ENCODE data around the gene DNER. TPM values are rescaled to one million over a fixed set of nuclear protein-coding genes. Genes with fewer than 3 reads are reported as not detected.
"Not testable (repeated sequence)": the region's sequence is repeated elsewhere in the genome, so short reads cannot be mapped to it uniquely, and the experiment has no call there.

DNER gene
- total and polyA plus RNA-seq, 5 donors, result 13.6 to 41.1 (median 27.2) TPM

DNA sequence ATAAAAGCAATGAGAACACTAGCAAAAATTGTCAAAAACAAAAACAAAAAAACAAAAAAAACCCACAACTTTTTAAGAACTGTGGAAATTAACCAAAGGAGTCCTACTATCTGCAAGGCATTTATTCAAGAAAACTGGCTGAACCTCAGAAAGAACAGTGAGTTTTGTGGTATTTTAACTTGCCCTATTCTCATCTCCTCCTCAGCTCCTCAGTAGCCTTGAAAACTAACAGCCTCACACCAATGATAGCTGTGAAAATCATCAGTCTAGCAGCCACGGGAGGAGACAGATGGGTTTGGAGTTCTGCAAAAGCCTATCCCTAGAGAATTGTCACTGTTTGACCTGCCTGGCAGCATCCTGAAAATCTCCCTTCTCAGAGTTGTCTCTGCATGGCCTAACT is 20.1 kb upstream of the DNER start:
- no peaks in the 10 kb centered on the region for H3K27me3 ChIP-seq (ENCODE audit: control insufficient read depth, insufficient read depth)
- ATAC-seq (no peak), DNase-seq (no peak)
- intact Hi-C loops (cut with DNase I), result no loop called here
- no peak overlapping the region for H3K27ac ChIP-seq (ENCODE audit: low read length)
- H3K9me3 ChIP-seq (ENCODE audit: control insufficient read depth, low read length), result no peaks in the 10 kb centered on the region
- no peak overlapping the region for H3K4me3 ChIP-seq (ENCODE audit: low read length)
- no peaks in the 10 kb centered on the region for H3K4me1 ChIP-seq (ENCODE audit: control insufficient read depth, insufficient read depth, low read length)
- 57% methylated on average over 1 of the region's 1 CpG for WGBS

DNA sequence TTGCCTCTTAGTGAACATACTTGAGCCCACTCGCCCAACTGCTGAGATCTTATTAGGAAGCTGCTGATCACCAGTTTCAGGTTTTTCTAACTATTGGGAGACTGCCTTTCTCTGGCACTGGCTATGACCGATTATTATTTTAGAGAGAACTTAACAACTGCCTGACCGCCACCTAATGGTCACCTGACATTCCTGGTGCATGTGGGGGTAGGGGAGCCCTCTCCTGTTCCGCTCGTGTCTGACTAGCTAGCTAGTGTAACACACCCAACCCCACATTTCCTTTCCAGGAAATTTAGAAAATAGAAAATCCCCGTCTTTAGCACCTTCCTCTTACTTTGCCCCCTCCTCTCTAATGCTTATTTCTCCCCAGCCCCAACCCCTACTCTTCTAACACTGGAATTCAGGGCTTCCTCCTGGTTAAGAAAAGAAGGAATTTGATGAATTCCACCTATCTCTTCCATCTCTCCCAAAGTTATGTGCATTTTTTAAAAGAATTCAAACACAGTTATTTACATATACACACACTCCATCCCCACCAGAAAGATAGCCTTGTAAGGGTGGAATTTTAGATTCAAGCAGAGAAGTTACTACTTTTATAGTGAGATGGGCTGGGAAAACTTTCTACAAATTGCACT is 19.4 kb upstream of the DNER start:
- intact Hi-C loops (cut with DNase I), result no loop called here

DNA sequence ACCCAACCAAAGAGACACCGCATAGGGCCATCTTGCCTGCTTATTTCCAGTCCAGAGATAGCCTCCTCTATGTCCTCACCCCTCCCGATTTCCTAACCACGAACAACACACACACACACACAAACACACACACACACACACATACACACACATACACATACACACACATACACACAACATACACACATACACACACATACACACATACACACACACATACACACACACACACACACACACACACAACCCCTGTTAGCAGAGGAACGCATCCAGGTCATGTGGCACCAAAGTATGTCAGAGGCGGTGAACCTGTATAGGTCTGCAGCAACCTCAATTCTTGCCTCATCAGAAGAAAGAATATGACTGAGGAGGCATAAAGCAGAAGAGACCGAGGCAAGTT is 18.5 kb upstream of the DNER start:
- WGBS, result 91% methylated on average over 6 of the region's 6 CpGs
- Histone ChIP-seq H3K27me3 (ENCODE audit: control insufficient read depth, insufficient read depth) (no peaks in the 10 kb centered on the region), H3K27ac (ENCODE audit: low read length) (no peak overlapping the region), H3K4me1 (ENCODE audit: control insufficient read depth, insufficient read depth, low read length) (no peaks in the 10 kb centered on the region), H3K9me3 (ENCODE audit: control insufficient read depth, low read length) (no peaks in the 10 kb centered on the region), H3K4me3 (ENCODE audit: low read length) (no peak overlapping the region)
- DNase-seq (no peak), ATAC-seq (no peak)
- intact Hi-C loops (cut with DNase I), result no loop called here

More for the DNA sequence above, 19.4 kb upstream of the DNER start:
- no peak for ATAC-seq
- Histone ChIP-seq H3K4me3 (ENCODE audit: low read length) (no peak overlapping the region), H3K27ac (ENCODE audit: low read length) (no peak overlapping the region), H3K4me1 (ENCODE audit: control insufficient read depth, insufficient read depth, low read length) (no peaks in the 10 kb centered on the region), H3K9me3 (ENCODE audit: control insufficient read depth, low read length) (no peaks in the 10 kb centered on the region), H3K27me3 (ENCODE audit: control insufficient read depth, insufficient read depth) (no peaks in the 10 kb centered on the region)
- 73% methylated on average over 6 of the region's 6 CpGs for WGBS
- no peak for DNase-seq

DNA sequence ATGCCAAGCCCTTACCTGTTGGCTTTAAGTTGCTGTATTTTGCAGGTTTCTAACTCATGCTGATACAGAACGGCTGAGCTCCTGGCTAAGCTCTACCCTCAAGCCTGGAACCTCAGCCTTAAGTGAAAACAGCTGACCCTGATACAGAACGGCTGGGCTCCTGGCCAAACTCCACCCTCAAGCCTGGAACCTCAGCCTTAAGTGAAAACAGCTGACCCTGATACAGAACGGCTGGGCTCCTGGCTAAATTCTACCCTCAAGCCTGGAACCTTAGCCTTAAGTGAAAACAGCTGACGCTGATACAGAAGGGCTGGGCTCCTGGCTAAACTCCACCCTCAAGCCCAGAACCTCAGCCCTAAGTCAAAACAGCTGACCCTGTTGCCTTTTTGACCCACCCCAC is 17.6 kb upstream of the DNER start:
- ATAC-seq, result peak in 1 of 2 donors; percentile 76
- Histone ChIP-seq H3K27me3 (ENCODE audit: control insufficient read depth, insufficient read depth) (no peaks in the 10 kb centered on the region), H3K9me3 (ENCODE audit: control insufficient read depth, low read length) (no peaks in the 10 kb centered on the region), H3K4me3 (ENCODE audit: low read length) (no peak overlapping the region), H3K27ac (ENCODE audit: low read length) (no peak overlapping the region), H3K4me1 (ENCODE audit: control insufficient read depth, insufficient read depth, low read length) (no peaks in the 10 kb centered on the region)
- WGBS, result 25% methylated on average over 4 of the region's 4 CpGs
- DNase-seq, result peak in 2 of 3 donors; percentile 19 to 73
- intact Hi-C loops (cut with DNase I), result no loop called here

DNA sequence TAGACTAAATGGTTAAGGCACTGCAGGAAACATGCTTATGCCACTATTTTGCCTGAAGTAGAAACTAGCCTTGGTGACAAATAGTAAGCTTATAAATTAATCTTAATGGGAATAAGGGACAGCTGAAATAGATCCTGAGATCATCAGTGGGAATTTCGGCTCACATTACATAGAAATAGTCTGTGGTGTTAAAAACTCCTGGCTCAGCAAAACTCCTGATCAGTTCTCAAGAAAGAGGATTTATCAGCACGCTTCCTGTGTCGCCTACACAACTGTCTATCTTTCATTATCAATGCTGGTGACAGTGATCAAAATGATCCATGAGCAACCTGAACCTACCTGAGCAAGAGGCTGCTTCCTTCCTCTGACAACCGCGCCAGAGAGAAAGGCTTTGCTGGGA is 17.0 kb upstream of the DNER start:
- intact Hi-C loops (cut with DNase I), result no loop called here
- H3K4me3 ChIP-seq (ENCODE audit: low read length), result no peak overlapping the region
- no peaks in the 10 kb centered on the region for H3K4me1 ChIP-seq (ENCODE audit: control insufficient read depth, insufficient read depth, low read length)
- no peak for ATAC-seq
- H3K27ac ChIP-seq (ENCODE audit: low read length), result no peak overlapping the region
- DNase-seq, result no peak
- WGBS, result 74% methylated on average over 5 of the region's 5 CpGs
- H3K27me3 ChIP-seq (ENCODE audit: control insufficient read depth, insufficient read depth), result no peaks in the 10 kb centered on the region
- no peaks in the 10 kb centered on the region for H3K9me3 ChIP-seq (ENCODE audit: control insufficient read depth, low read length)

DNA sequence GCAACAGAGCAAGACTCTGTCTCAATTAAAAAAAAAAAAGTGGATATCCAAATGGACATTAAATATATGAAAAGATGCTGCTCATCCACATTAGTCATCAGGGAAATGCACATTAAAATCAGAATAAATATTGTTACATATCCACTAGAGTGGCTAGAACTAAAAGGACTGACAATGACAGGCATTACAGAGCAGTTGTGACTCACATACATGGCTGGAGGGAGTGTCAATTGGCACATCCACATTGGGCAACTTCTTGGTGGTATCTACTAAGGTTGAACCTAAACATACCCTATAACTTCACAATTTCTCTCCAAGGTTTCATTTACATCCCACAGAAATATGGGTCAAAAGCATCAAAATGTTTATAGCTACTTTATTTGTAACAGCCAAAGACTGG is 14.0 kb upstream of the DNER start:
- Histone ChIP-seq H3K9me3 (ENCODE audit: control insufficient read depth, low read length) (no peaks in the 10 kb centered on the region), H3K4me1 (ENCODE audit: control insufficient read depth, insufficient read depth, low read length) (no peaks in the 10 kb centered on the region), H3K4me3 (ENCODE audit: low read length) (no peak overlapping the region), H3K27me3 (ENCODE audit: control insufficient read depth, insufficient read depth) (no peaks in the 10 kb centered on the region), H3K27ac (ENCODE audit: low read length) (no peak overlapping the region)
- no peak for DNase-seq
- ATAC-seq, result no peak
- intact Hi-C loops (cut with DNase I), result no loop called here

DNA sequence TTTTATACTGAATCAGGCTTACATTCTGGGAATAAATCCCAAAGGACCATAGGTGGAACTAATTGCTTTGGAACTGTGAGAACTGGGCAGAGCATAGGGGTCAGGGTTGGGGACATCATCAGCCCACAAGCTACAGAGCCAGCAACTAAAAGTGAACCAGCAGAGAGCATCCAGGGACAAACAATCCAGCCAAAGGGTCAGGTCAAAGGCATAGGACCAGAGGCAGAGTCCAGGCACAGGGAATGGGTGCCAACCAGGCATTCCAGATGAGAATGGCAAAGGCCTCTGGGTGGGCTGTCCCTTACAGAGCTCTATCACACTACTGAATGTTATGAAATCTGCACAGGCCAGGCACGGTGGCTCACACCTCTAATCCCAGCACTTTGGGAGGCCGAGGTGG is 12.3 kb upstream of the DNER start:
- H3K9me3 ChIP-seq (ENCODE audit: control insufficient read depth, low read length), result no peaks in the 10 kb centered on the region
- no peaks in the 10 kb centered on the region for H3K4me1 ChIP-seq (ENCODE audit: control insufficient read depth, insufficient read depth, low read length)
- no peaks in the 10 kb centered on the region for H3K27me3 ChIP-seq (ENCODE audit: control insufficient read depth, insufficient read depth)
- H3K27ac ChIP-seq (ENCODE audit: low read length), result no peak overlapping the region
- WGBS, result 84% methylated on average over 2 of the region's 2 CpGs
- intact Hi-C loops (cut with DNase I), result no loop called here
- DNase-seq, result no peak
- ATAC-seq, result peak in 1 of 2 donors; percentile 20
- no peak overlapping the region for H3K4me3 ChIP-seq (ENCODE audit: low read length)

DNA sequence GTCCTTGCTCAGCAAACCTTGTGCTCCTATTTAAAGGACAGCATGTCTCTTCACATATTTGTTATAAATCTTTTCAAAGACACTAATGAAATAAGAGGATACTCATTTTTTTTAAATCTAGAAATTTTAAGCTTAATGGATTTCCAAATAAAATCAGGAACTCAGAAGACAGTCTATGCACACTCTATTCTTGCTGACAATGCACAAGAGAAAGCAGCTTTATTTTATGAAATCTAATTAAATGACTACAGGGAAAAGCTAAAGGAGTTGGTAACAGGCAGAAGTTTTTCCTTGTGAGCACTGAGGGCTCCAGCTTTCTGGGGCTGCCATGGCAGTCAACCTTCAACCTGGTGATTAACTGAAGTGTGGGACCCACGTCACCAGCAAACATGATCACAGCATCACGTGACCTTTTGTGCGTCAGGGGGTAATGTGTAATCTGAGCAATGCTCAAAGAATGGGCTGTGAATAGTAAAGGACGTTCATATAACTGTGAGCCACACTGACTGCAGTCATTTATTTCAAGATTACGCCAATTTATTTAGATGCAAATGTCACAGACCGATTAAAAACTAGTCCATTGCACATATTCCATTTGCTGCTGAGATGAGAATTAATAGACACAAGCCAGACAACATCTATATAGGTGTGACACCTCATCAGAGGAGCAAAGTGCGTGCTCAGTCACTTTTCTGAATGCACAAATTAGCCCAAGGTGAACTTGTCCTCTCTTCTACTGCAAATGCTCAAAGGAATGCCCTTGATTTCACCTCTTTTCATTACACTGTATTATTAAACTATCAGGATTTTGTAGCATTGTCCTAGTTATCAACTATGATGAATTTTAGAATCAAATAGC is 11.6 kb upstream of the DNER start:
- Histone ChIP-seq H3K4me3 (ENCODE audit: low read length) (no peak overlapping the region), H3K9me3 (ENCODE audit: control insufficient read depth, low read length) (no peaks in the 10 kb centered on the region), H3K4me1 (ENCODE audit: control insufficient read depth, insufficient read depth, low read length) (no peaks in the 10 kb centered on the region), H3K27me3 (ENCODE audit: control insufficient read depth, insufficient read depth) (no peaks in the 10 kb centered on the region), H3K27ac (ENCODE audit: low read length) (no peak overlapping the region)
- 54% methylated on average over 7 of the region's 7 CpGs for WGBS
- ATAC-seq (peak in 1 of 2 donors; percentile 78), DNase-seq (no peak)
- intact Hi-C loops (cut with DNase I), result no loop called here

DNA sequence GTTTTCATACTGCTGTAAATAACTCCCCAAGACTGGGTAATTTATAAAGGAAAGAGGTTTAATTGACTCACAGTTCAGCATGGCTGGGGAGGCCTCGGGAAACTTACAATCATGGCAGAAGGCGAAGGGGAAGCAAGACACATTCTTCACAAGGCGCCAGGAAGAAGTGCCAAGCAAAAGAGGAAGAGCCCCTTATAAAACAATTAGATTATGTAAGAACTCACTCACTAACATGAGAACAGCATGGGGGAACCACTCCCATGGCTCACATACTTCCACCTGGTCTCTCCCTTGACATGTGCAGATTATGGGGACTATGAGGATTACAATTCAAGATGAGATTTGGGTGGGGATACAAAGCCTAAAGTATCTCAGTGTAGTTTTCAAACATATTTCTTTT is 8.8 kb upstream of the DNER start:
- H3K27me3 ChIP-seq (ENCODE audit: control insufficient read depth, insufficient read depth); DNase-seq; H3K27ac ChIP-seq (ENCODE audit: low read length); ATAC-seq; intact Hi-C loops (cut with DNase I); H3K9me3 ChIP-seq (ENCODE audit: control insufficient read depth, low read length); H3K4me3 ChIP-seq (ENCODE audit: low read length); H3K4me1 ChIP-seq (ENCODE audit: control insufficient read depth, insufficient read depth, low read length): not testable (repeated sequence)
- 86% methylated on average over 3 of the region's 3 CpGs for WGBS

DNA sequence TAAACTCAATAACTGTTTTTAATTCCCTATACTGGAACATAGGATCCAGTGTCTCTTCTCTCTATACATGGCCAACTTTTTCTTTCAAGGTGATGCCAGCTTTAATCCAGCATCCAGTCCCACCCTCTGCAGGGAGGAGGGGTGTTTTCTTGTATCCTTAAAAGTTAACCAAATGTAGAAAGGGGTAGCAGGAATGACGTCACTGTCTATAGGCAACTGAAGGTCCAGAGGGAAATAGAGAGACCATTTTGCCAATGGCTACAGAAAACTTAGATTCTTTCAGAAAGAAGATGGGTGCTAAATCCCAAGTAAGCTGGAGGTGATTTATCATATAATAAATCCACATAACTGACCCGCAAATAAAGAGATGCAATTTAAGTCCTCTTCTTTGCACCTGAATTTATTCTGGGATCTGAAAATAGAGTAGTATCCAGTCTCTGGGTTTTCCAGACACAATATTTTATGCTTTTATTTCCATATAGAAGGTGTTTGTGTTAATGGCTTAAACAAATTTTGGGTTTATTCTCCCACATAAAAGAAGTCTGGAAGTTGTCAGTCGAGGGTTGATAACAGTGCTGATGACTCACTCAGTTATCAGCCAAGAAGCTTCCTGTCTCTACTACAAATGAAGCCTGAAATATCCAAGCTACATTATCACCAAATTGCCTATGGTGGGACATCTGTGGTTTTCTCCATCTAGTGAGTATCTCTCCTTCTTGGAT is 5.7 kb upstream of the DNER start:
- ATAC-seq, result no peak
- no peak overlapping the region for H3K4me3 ChIP-seq (ENCODE audit: low read length)
- no peak for DNase-seq
- intact Hi-C loops (cut with DNase I), result loop anchor here in 2 of 4 donors (5.0 to 10.0 kb wide), 3 partner anchors 135 to 288 kb away; no protein-coding TSS in a partner anchor
- 49% methylated on average over 3 of the region's 3 CpGs for WGBS
- no peak overlapping the region for H3K27ac ChIP-seq (ENCODE audit: low read length)
- H3K9me3 ChIP-seq (ENCODE audit: control insufficient read depth, low read length), result no peaks in the 10 kb centered on the region
- H3K27me3 ChIP-seq (ENCODE audit: control insufficient read depth, insufficient read depth), result no peaks in the 10 kb centered on the region
- no peaks in the 10 kb centered on the region for H3K4me1 ChIP-seq (ENCODE audit: control insufficient read depth, insufficient read depth, low read length)

DNA sequence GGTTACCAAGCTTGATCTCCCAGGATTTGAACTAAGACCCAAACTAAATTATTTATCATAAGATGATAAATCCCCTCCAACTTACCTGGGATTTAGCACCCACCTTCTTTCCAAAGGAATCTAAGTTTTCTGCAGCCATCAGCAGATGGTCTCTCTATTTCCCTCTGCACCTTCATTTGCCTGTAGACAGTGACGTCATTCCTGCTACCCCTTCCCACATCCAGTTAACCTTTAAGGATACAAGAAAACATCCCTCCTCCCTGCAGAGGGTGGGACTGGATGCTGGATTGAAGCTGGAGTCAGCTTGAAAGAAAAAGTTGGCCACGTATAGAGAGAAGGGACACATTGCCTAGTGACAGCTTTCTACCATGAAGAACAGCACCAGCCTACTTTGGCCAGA is 3.7 kb upstream of the DNER start:
- H3K4me3 ChIP-seq (ENCODE audit: low read length), result no peak overlapping the region
- no peaks in the 10 kb centered on the region for H3K9me3 ChIP-seq (ENCODE audit: control insufficient read depth, low read length)
- 37% methylated on average over 2 of the region's 2 CpGs for WGBS
- H3K27ac ChIP-seq (ENCODE audit: low read length), result no peak overlapping the region
- ATAC-seq (no peak), DNase-seq (no peak)
- intact Hi-C loops (cut with DNase I), result loop anchor here in 2 of 4 donors (5.0 to 10.0 kb wide), 3 partner anchors 133 to 286 kb away; no protein-coding TSS in a partner anchor
- no peaks in the 10 kb centered on the region for H3K27me3 ChIP-seq (ENCODE audit: control insufficient read depth, insufficient read depth)
- no peaks in the 10 kb centered on the region for H3K4me1 ChIP-seq (ENCODE audit: control insufficient read depth, insufficient read depth, low read length)
